Duodenal mucosa (tissue), 2 donors: ENCODE results near the gene DCAF6.
"Not testable (repeated sequence)": the region's sequence is repeated elsewhere in the genome, so short reads cannot be mapped to it uniquely, and the experiment has no call there.

Experiments used
- H3K27ac ChIP-seq: one replicate; pipeline ENCODE4 v1.7.0; 2013; ENCODE audit warnings: low read depth, low read length
- H3K27me3 ChIP-seq, 2 donors: one replicate each; pipeline ENCODE4 v1.7.0; 2013; ENCODE audit warnings: low read length in 2 of 2, control low read depth in 1 of 2; ENCODE audit not compliant: insufficient read depth in 2 of 2, control insufficient read depth in 1 of 2
- H3K36me3 ChIP-seq, 2 donors: one replicate each; pipeline ENCODE4 v1.7.0; 2013; ENCODE audit warnings: low read length in 2 of 2, control low read depth in 1 of 2; ENCODE audit not compliant: insufficient read depth in 2 of 2, control insufficient read depth in 1 of 2
- H3K4me1 ChIP-seq, 2 donors: one replicate each; pipeline ENCODE4 v1.7.0; 2013; ENCODE audit warnings: low read length in 2 of 2, control low read depth in 1 of 2; ENCODE audit not compliant: insufficient read depth in 2 of 2, control insufficient read depth in 1 of 2
- H3K4me3 ChIP-seq, 2 donors: one replicate each; pipeline ENCODE4 v1.7.0; 2013; ENCODE audit warnings: low read length in 2 of 2, low read depth in 1 of 2
- H3K9ac ChIP-seq, 2 donors: one replicate each; pipeline ENCODE4 v1.7.0; 2013; ENCODE audit warnings: low read length in 2 of 2, low read depth in 1 of 2
- H3K9me3 ChIP-seq, 2 donors: one replicate each; pipeline ENCODE4 v1.7.0; 2013; ENCODE audit warnings: low read length in 2 of 2, control low read depth in 1 of 2; ENCODE audit not compliant: control insufficient read depth in 1 of 2

The DCAF6 gene

DNA sequence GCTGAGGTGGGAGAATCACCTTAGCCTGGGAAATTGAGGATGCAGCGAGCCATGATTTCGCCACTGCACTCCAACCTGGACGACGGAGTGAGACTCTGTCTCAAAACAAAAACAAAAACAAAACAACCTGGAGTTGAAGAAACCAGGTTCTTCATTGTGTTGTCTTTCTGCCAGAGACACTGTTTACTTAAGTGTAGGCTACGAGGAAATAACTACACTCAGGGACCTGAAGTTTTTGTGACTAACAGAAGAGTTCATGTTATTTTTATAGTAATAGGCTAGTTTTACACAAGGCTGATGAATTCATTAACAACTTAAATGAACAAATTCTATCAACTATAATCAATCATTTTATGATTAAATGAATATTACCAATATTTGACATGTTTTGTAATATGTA lies 98.9 kb downstream of the DCAF6 start:
- Histone ChIP-seq H3K4me1 (peaks cover 0 to 4% of the 10 kb centered on the region in 2 donors), H3K9ac (no peak overlapping the region), H3K9me3 (no peaks in the 10 kb centered on the region), H3K4me3 (no peak overlapping the region), H3K36me3 (no peaks in the 10 kb centered on the region), H3K27me3 (no peaks in the 10 kb centered on the region), H3K27ac (no peak overlapping the region)

DNA sequence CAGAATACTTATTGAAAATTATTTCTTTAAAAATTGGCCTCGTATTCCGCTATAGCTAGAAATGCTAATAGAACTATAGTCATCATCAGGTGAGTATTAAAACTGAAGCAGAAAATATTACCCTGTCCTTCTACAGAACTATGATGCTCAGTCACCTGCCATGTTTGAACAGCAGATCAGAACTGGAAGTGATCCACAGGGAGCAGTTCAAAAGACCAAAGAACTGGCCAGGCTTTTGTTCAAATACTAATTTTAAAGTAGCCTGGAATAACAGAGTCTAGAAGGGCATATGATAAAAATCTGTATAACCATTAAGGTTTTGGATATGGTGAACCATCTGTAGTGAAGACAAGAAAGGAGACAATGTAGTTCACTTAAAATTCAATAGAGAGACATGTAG lies 105.9 kb downstream of the DCAF6 start:
- no peak overlapping the region for H3K9ac ChIP-seq
- no peaks in the 10 kb centered on the region for H3K4me1 ChIP-seq
- H3K36me3 ChIP-seq, result peaks cover 15 to 17% of the 10 kb centered on the region in 2 donors
- H3K9me3 ChIP-seq, result no peaks in the 10 kb centered on the region
- H3K27ac ChIP-seq, result no peak overlapping the region
- no peak overlapping the region for H3K4me3 ChIP-seq
- H3K27me3 ChIP-seq, result no peaks in the 10 kb centered on the region

DNA sequence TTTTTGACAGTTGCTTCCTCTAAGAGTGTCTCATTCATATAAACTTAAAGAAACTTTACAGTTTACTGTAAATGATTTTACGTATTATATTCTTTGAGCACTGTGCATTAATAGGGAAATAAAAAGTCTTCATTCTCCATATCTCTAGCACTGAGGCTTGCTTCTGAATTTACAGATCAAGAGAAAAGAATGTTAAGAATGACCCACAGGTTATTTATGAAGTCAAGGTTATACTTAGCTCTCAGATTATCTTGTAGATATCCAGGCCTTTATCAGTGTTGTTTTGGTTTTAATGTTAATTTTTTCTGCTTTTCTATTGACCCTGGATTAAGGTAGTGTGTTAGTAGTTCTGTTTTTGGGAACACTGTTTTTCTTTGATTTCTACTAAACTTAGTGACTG lies 108.8 kb downstream of the DCAF6 start:
- Histone ChIP-seq H3K4me1 (no peaks in the 10 kb centered on the region), H3K9me3 (no peaks in the 10 kb centered on the region), H3K9ac (no peak overlapping the region), H3K27ac (no peak overlapping the region), H3K27me3 (no peaks in the 10 kb centered on the region), H3K36me3 (peaks cover 17 to 18% of the 10 kb centered on the region in 2 donors), H3K4me3 (no peak overlapping the region)

DNA sequence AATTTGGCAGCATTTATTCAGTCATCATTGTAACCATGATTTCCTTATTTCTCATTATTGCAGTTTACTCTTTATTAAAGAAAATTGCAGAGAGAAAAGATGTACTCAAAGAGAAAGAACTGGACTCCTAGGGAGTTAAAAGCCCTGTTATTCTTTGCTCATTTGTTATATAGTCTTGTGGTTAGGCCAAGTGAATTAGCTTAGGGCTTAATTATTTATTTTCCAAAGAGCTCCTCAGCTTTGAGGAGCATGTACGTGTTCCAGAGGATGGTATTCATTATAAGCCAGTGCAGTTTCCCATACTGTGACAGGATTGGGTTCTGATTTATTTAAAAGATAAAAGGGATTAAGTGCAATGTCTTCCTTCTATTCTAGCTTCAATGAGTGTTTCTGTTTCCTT lies 113.8 kb downstream of the DCAF6 start:
- Histone ChIP-seq H3K9me3 (no peaks in the 10 kb centered on the region), H3K27ac (no peak overlapping the region), H3K9ac (no peak overlapping the region), H3K4me3 (no peak overlapping the region), H3K36me3 (peaks cover 10 to 12% of the 10 kb centered on the region in 2 donors), H3K4me1 (no peaks in the 10 kb centered on the region), H3K27me3 (no peaks in the 10 kb centered on the region)

DNA sequence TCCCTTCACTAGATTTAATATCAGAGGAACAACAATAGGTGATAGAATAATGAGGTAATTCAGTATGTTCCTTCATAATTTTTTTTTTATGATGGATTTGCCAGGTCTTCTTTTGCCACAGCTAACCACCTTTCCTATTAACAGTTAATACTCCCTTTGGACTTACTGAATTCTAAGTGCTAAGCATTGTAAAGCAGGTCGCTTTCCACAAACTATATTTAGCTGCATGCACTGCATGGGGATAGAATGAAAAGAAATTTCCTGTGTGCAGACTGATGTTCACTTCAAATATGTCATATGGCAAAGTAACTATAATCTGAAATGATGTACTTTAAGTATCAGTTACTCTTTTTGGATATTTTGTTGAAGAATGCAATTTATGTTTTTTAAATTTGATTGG lies 114.4 kb downstream of the DCAF6 start:
- H3K9ac ChIP-seq, result no peak overlapping the region
- no peak overlapping the region for H3K4me3 ChIP-seq
- H3K27ac ChIP-seq, result no peak overlapping the region
- H3K9me3 ChIP-seq, result no peaks in the 10 kb centered on the region
- H3K4me1 ChIP-seq, result no peaks in the 10 kb centered on the region
- H3K36me3 ChIP-seq, result peaks cover 10 to 12% of the 10 kb centered on the region in 2 donors
- no peaks in the 10 kb centered on the region for H3K27me3 ChIP-seq

DNA sequence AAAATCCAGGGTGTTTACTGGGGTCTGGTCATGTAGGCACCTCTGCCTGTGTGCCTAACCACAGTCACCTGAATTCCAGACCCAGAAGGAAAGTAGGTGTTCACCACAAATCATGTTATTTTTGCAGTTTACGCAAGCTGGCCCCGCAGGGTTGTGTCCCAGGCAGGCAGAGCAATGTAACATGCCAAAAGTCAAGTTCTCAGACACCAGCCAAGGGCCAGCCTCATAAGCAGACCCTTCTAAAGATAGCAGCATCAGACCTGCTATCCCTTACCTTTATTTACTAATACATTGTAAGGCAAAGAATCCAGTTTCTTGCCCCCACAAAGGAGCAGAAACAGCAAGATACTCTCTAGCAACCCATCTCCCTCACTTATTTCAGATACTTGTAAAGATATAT lies 117.2 kb downstream of the DCAF6 start:
- Histone ChIP-seq H3K36me3 (peaks cover 0 to 20% of the 10 kb centered on the region in 2 donors), H3K9ac (no peak overlapping the region), H3K27me3 (no peaks in the 10 kb centered on the region), H3K9me3 (no peaks in the 10 kb centered on the region), H3K4me3 (no peak overlapping the region), H3K27ac (no peak overlapping the region), H3K4me1 (no peaks in the 10 kb centered on the region)

DNA sequence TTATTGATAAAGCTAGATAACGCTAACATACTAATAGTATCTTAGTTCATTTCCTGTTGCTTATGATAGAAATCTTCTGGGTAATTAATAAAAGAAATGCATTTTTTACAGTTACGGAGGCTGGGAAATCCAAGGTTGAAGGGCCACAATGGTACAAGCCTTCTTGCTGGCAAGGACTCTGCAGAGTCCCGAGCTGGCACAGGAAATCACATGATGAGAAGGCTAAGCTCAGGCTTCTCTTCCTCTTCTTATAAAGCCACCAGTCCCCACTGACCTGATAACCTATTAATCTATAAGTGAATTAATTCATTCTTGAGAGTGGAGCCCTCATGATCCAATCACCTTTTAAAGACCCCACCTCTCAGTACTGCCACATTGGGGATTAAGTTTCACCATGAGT lies 117.6 kb downstream of the DCAF6 start:
- Histone ChIP-seq H3K27ac (no peak overlapping the region), H3K9me3 (no peaks in the 10 kb centered on the region), H3K4me1 (no peaks in the 10 kb centered on the region)

DNA sequence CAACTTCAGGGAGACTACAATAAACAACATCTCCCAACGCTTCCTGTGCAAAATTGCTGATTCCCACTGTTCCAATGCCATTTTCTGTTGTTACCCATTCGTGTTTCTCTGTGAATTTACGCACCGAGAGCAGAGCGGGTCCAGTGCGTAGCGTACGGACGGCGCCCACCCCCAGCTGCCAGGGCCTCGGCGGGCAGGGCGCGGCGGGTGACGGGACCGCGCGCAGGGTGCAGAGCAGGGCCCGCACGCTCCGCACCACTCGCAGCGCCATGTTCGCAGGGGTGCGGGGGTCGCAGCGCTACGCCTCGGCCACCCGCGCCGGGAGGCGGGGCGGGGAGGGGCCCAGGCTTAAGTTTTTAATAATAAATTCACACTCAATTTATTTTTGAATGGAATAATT lies 119.7 kb downstream of the DCAF6 start:
- not testable (repeated sequence) for H3K27ac ChIP-seq, H3K9ac ChIP-seq, H3K4me3 ChIP-seq, H3K4me1 ChIP-seq, H3K27me3 ChIP-seq, H3K9me3 ChIP-seq
- peaks cover 0 to 20% of the 10 kb centered on the region in 2 donors for H3K36me3 ChIP-seq

More for the DNA sequence above, 117.6 kb downstream of the DCAF6 start:
- no peak overlapping the region for H3K4me3 ChIP-seq
- peaks cover 0 to 20% of the 10 kb centered on the region in 2 donors for H3K36me3 ChIP-seq
- H3K27me3 ChIP-seq, result no peaks in the 10 kb centered on the region
- H3K9ac ChIP-seq, result no peak overlapping the region

DNA sequence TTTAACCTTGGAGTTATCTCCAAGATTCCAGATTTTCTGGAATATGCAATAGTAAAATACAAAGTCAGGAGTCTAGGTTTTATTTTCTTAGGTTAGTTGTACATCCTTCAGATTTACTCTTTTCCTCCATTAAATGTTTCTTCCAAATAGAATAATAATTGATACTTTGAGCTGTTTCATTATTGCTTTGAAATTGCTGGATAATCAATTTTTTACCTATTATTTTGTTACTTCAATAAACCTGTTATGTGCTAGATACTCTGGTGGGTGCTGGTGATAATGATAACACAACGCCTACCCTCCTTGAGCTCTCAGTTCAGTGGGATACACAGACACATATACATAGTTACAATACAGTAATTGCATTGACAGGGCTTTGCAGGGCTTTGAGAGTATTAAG lies 120.9 kb downstream of the DCAF6 start:
- no peaks in the 10 kb centered on the region for H3K9me3 ChIP-seq
- H3K4me3 ChIP-seq, result no peak overlapping the region
- peaks cover 0 to 17% of the 10 kb centered on the region in 2 donors for H3K36me3 ChIP-seq
- H3K9ac ChIP-seq, result no peak overlapping the region
- H3K27me3 ChIP-seq, result no peaks in the 10 kb centered on the region
- H3K4me1 ChIP-seq, result no peaks in the 10 kb centered on the region
- H3K27ac ChIP-seq, result no peak overlapping the region

DNA sequence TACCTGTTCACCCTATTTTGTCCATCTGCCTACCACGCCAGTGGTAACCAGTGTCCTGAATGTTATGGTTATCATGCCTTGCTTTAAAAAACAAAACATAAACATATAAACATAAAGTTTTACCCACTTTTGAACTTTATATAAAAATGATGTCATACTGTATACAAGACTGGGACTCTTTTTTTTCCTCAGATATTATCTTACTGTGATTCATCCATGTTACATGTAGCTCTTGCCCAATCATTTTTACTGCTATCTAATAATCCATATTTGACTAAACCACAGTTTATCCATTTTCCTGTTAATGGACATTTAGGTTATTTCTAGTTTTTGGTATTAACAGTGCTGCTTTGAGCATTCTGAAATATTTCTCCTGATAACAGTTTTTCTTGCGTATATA lies 121.4 kb downstream of the DCAF6 start:
- no peak overlapping the region for H3K9ac ChIP-seq
- H3K9me3 ChIP-seq, result no peaks in the 10 kb centered on the region
- H3K27me3 ChIP-seq, result no peaks in the 10 kb centered on the region
- no peaks in the 10 kb centered on the region for H3K4me1 ChIP-seq
- H3K4me3 ChIP-seq, result no peak overlapping the region
- no peak overlapping the region for H3K27ac ChIP-seq
- H3K36me3 ChIP-seq, result peaks cover 0 to 14% of the 10 kb centered on the region in 2 donors

DNA sequence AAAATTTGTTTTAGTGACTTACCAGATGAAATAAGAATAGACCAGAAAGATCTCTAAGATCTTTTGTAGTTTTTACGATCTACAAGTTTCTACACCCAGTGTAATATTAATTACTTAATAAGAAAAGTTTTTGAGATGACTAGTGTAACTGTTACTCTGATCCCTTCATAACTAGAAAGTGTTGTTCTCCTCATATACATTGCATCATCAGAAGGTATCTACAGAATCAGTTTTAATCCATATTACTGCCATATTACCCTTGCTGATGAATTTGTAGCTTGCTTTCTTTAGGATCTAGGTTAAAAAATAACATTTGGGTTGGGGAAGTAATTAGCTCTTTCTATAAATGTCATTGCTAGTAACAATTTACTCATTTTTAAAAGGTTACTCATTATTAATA lies 127.7 kb downstream of the DCAF6 start:
- H3K9me3 ChIP-seq, result no peaks in the 10 kb centered on the region
- H3K36me3 ChIP-seq, result peaks cover 27 to 43% of the 10 kb centered on the region in 2 donors
- H3K27ac ChIP-seq, result no peak overlapping the region
- no peaks in the 10 kb centered on the region for H3K4me1 ChIP-seq
- no peaks in the 10 kb centered on the region for H3K27me3 ChIP-seq
- H3K9ac ChIP-seq, result no peak overlapping the region
- H3K4me3 ChIP-seq, result no peak overlapping the region
